Right lobe of liver (tissue), 4 donors: ENCODE data around the gene FKBP8.

Experiments used
- POLR2A ChIP-seq: fragments of 450-650 bp; IDR thresholded peaks from one replicate; pipeline ENCODE4 v1.6.1; 2017; ENCODE audit warnings: antibody characterized with exemption, mild to moderate bottlenecking
- TF ChIP-seq, protein P1 (sequence below), 4 donors: fragments of 200-600 bp in 3 of 4; fragments of 450-650 bp in 1 of 4; IDR thresholded peaks; one replicate each; pipeline versions ENCODE4 v1.5.1 to v1.8.0; 2016 to 2022; ENCODE audit warnings: antibody characterized with exemption in 4 of 4, mild to moderate bottlenecking in 2 of 4
- donor health status: DM: no; HTN: no; CAD: no.
- donor health status: DM: no; HTN: no; CAD: no.
- donor health status: DM: no; HTN: yes; CAD: no.

DNA sequence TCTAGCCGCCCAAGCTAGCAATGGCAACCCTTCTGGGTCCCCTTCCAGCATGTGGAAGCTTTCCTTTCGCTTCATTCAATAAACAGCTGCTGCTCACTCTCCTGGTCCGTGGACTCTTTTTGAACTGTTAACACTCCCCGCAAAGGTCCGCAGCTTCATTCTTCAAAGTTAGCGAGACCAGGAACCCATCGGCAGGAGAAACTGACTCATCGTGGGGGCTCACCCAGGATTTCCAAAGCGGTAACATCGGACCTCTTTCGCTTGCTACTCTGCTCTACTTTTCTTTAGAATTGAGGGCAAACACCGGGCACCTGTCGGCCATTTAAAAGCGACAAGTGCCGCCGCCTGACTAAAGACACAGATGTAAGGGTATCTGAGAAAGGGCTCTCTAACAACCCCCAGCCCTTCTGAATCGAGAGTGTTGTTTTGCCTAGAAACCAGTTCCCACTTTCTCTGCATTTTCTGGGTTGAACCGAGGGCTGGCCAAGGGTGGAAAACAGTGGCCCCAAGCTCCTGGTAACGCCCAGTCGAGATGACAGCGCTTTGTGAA, 34.1 kb upstream of the FKBP8 start:
- TF ChIP-seq, protein P1, sequence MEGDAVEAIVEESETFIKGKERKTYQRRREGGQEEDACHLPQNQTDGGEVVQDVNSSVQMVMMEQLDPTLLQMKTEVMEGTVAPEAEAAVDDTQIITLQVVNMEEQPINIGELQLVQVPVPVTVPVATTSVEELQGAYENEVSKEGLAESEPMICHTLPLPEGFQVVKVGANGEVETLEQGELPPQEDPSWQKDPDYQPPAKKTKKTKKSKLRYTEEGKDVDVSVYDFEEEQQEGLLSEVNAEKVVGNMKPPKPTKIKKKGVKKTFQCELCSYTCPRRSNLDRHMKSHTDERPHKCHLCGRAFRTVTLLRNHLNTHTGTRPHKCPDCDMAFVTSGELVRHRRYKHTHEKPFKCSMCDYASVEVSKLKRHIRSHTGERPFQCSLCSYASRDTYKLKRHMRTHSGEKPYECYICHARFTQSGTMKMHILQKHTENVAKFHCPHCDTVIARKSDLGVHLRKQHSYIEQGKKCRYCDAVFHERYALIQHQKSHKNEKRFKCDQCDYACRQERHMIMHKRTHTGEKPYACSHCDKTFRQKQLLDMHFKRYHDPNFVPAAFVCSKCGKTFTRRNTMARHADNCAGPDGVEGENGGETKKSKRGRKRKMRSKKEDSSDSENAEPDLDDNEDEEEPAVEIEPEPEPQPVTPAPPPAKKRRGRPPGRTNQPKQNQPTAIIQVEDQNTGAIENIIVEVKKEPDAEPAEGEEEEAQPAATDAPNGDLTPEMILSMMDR (IDR thresholded peaks at IDR 0.05), result no peak
- TF ChIP-seq POLR2A, result no peak
